ENCODE data around the gene MRPS17. TPM values are rescaled to one million over a fixed set of nuclear protein-coding genes. Genes with fewer than 3 reads are reported as not detected.

The MRPS17 gene
- total and polyA plus RNA-seq, 9 of the 15 experiments (the other 6 are each of a cell fraction or from before 2014, with no cell fraction given): 25.9 to 99.3 (median 43.9) TPM

DNA sequence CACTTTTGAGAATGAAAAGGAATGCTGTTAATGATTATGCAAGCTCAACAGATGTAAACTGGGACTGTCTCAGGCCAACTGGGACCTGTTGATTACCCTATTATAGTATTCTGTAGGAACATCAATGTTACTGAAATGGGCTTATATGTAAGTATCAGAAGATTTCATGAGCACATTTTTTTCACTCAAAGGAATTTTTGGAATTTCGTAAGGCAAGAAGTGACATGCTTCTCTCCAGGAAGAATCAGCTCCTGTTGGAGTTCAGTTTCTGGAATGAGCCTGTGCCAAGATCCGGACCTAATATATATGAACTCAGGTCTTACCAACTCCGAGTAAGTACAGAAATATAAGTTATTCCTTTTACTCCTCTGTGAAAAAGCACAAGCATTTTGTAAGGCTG is 31.9 kb downstream of the MRPS17 start (continued):
- TF ChIP-seq, protein P1, sequence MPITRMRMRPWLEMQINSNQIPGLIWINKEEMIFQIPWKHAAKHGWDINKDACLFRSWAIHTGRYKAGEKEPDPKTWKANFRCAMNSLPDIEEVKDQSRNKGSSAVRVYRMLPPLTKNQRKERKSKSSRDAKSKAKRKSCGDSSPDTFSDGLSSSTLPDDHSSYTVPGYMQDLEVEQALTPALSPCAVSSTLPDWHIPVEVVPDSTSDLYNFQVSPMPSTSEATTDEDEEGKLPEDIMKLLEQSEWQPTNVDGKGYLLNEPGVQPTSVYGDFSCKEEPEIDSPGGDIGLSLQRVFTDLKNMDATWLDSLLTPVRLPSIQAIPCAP (CRISPR knock-in tag; IDR thresholded peaks at IDR 0.05; ENCODE audit: borderline replicate concordance): no peak
- TF ChIP-seq ZC3H4 (CRISPR knock-in tag; IDR thresholded peaks at IDR 0.05; ENCODE audit: borderline replicate concordance): no peak

GRCh38 chr7:55992346-55992745 is 40.7 kb downstream of the MRPS17 start:
- in situ Hi-C loops (cut with MboI): no loop called here
- FAIRE-seq: peak; percentile 55

More at GRCh38 chr7:55992346-55992745, 40.7 kb downstream of the MRPS17 start:
- H3K27me3 ChIP-seq (ENCODE audit: control insufficient read depth in 2 of 2, insufficient read depth in 2 of 2, low read length in 2 of 2): no peaks in the 10 kb centered on the region
- H3K4me1 ChIP-seq (replicated peaks in 1 of 2; ENCODE audit: control insufficient read depth in 2 of 2, insufficient read depth in 2 of 2, low read length in 2 of 2): no peaks in the 10 kb centered on the region
- peaks cover 44% of the 10 kb centered on the region; the same call in 2 of the 3 replicates for H3K36me3 ChIP-seq (ENCODE audit: control insufficient read depth, insufficient read depth, low read length)
- ChIA-PET CTCF (ENCODE audit: low intra/inter-chr PET ratio) (no interaction called here), POLR2A (no interaction called here)
- H3K4me3 ChIP-seq: no peak overlapping the region
- H4K20me1 ChIP-seq (replicated peaks; ENCODE audit: control insufficient read depth, insufficient read depth, low read length): 0 out of 2 replicates have a peak, but pooled peaks cover 3% of the 10 kb centered on the region
- intact Hi-C loops (cut with micrococcal nuclease): no loop called here
- DNase-seq (ENCODE audit: extremely low read depth in 1 of 4, low spot score in 3 of 4) (no peak), ATAC-seq (no peak)
- no TSS peak for BruUV-seq (replicated peaks)
- H3K9me1 ChIP-seq (ENCODE audit: control insufficient read depth, insufficient read depth, low read length): no peaks in the 10 kb centered on the region
- no peak overlapping the region for H3K27ac ChIP-seq (ENCODE audit: extremely low read depth, low read depth, low read length)
- H3K79me2 ChIP-seq (ENCODE audit: control insufficient read depth, insufficient read depth, low read length): no peaks in the 10 kb centered on the region
- 70% methylated on average over 3 of the region's 3 CpGs for WGBS (ENCODE audit: insufficient coverage, low coverage, missing lambda C conversion rate)
- H3K4me2 ChIP-seq (ENCODE audit: insufficient read depth, low read length): no peak overlapping the region
- H3K9ac ChIP-seq (ENCODE audit: insufficient read depth in 1 of 2, low read depth in 2 of 2, low read length in 2 of 2): no peak overlapping the region
- TF ChIP-seq POLR2B (IDR thresholded peaks at IDR 0.05; ENCODE audit: low read depth, partially characterized antibody) (no peak), ZNF253 (CRISPR knock-in tag; conservative IDR thresholded peaks at IDR 0.05) (no peak), TAL1 (IDR thresholded peaks at IDR 0.05) (no peak), C11orf30 (IDR thresholded peaks at IDR 0.05; ENCODE audit: low read depth) (no peak), SPI1 (IDR thresholded peaks at IDR 0.05; ENCODE audit: borderline replicate concordance, low read depth, low read length) (no peak)
- TF ChIP-seq, protein P2, sequence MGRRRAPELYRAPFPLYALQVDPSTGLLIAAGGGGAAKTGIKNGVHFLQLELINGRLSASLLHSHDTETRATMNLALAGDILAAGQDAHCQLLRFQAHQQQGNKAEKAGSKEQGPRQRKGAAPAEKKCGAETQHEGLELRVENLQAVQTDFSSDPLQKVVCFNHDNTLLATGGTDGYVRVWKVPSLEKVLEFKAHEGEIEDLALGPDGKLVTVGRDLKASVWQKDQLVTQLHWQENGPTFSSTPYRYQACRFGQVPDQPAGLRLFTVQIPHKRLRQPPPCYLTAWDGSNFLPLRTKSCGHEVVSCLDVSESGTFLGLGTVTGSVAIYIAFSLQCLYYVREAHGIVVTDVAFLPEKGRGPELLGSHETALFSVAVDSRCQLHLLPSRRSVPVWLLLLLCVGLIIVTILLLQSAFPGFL (CRISPR knock-in tag; IDR thresholded peaks at IDR 0.05): no peak
- no peak overlapping the region for H2AFZ ChIP-seq (ENCODE audit: low read depth, low read length)
- H3K9me3 ChIP-seq (replicated peaks; ENCODE audit: control insufficient read depth, insufficient read depth, low read depth, low read length): no peaks in the 10 kb centered on the region
